Fibroblast of skin of back (primary cell): Measurements from ENCODE around the gene WDR45B. TPM values are rescaled to one million over a fixed set of nuclear protein-coding genes. Genes with fewer than 3 reads are reported as not detected.
A peak's percentile ranks its signal among the peaks of the same experiment; 100 is the strongest.

ENCODE experiments used
- DNase-seq: peaks from one replicate; pipeline ENCODE4 v3.0.0-alpha.2; 2013
- polyA plus RNA-seq, 2 experiments: library from polyadenylated mRNA; unstranded; fragments of 120-200 nt; gene quantifications; one replicate each; pipeline ENCODE4 v1.2.1, GENCODE V29; 2013; ENCODE audit not compliant: insufficient read length in 2 of 2

WDR45B gene
- polyA plus RNA-seq (2013, experiment 1 of 2; ENCODE audit: insufficient read length), result 107 TPM
- 83.6 TPM for polyA plus RNA-seq (2013, experiment 2 of 2; ENCODE audit: insufficient read length)

DNA sequence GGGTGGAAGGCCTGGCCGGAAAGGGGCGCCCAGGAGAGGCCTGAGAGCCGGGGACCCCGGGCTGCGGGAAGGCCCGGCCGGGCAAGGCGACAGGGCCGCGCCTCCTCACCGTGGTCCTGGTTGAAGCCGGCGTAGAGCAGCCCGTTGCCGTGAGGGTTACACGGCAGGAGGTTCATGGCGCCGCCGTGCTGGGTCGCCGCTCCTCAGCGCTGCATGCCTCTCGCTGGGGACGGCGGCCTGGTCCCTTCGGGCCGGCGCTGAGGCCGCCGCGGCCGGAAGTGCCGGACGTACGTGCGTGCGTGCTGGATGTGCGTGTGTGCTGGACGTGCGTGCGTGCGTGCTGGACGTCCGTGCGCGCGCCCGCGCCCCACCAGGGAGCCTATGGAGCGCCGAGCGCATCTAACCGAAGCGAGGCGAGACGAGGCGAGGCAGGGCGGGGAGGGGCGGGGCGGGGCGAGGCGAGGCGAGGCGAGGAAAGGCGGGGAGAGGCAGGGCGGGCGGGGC lies at the start of gene WDR45B:
TSS of gene WDR45B (minus strand) at position 280 of the 504 bp plus-strand sequence. CDS start at position 176, 104 bp downstream.
- DNase-seq, result peak; percentile 97

DNA sequence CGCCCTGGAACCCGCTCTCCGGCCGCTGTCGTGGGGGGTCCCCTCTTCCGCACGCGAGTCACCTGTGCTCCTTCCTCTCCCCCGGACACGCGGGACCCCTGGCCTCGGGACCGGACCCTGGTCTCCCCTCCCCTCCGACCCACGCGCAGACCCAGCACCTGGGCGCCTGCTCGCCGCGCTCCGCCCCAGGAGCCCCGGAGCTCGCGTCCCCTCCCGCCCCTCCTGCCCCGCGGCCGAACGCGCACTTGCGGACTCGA lies 49.5 kb upstream of the WDR45B start:
- DNase-seq, result no peak

DNA sequence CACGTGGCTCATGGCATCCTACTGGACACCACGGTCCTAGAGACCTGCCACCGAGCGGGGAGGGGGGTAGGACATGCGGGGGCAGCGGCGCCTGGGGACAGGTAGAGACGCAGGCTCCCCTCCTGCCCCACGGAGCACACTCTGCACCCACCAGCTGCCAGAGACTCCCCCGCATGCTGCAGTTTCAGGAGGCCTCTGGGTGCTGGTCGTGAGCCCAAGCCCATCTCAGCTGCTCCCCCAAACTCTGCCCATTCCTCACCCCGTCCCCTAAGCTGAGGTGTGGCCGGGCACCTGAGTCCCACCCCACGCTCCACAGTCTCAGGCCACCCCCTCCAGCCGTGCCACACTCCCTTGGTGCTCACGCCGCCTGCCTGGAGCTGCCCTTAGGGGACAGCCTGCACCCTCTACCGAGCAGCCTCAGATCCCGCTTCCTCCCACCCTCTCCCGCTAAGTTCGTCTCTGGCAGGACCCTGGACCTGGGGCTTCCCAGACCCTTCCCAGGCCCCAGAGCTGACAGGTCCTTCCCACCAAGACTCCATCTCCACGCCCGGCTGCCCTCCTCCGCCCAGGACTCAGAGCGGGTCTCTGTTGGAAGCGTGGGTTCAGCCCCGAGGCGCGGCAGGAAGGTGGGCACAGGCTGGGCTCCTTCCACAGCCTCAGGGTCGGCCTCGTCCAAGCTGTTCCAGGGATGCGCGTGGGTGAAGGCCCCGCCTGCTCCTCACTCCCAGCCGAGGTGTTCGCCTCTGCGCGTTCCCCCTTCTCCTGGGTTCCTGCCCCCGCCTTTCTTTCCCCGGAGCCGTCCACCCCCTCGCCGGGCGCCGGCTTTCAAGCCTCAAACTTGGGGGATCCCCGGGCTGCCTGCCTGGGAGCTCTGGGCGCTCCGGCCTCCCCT lies 48.9 kb upstream of the WDR45B start:
- no peak for DNase-seq

DNA sequence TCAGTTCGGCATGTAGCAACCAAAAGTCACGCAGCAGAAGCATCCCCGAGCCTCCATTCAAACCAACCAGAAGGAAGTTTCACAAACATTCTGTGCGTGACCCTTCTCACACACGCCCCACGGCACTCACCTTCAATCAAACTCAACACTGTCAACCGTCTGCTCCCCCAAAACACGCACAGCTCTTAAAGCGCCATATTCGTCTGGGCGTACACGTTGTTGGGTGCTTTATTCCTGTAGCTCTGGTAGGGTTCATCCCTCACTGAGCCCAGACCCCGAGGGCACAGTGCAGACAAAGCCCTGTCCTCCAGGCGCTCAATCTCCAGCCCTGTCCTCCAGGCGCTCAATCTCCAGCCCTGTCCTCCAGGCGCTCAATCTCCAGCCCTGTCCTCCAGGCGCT lies 48.0 kb upstream of the WDR45B start:
- no peak for DNase-seq

DNA sequence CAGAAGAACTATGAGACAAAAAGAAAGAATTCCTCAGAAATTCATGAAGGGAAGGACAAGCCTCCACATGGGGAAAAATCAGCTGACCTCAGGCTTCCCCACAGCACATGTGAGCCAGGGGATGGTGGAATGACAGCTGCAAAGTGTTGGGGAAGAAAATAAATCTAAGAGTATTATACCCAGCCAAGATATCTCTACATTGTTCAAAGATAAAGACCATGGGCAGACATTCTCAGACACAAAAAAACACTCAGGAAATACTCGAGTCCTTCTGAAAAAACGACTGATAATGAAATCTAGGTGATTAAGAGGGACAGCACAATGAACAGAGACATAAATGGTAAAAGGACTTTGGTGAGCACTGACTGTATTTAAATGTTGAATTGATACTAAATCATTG lies 46.4 kb upstream of the WDR45B start:
- no peak for DNase-seq

DNA sequence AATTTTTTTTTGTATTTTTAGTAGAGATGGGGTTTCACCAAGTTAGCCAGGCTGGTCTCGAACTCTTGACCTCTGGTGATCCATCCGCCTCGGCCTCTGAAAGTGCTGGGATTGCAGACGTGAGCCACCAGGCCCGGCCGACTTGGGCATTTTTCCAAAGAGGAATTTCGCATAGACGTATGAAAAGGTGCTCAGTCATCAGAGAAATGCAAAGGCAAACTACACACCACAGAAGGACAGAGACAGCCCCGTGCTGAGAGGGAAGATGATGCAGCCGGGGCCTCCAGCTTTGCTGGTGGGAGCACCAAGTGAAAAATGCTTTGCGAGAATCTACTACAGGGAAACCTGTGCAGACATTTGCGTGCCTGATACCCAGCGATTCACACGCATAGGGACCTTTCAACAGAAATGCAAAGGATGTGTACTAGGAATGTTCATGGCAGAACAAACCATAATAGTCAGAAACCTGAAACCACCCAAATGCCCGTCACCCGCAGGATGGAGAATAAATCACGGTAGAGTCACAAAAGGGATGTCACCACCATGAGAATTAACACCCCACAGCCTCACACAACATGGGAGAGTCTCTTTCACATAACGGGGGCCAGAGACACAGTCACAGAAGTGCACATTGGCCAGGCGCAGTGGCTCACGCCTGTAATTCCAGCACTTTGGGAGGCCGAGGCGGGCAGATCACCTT lies 45.1 kb upstream of the WDR45B start:
- no peak for DNase-seq

DNA sequence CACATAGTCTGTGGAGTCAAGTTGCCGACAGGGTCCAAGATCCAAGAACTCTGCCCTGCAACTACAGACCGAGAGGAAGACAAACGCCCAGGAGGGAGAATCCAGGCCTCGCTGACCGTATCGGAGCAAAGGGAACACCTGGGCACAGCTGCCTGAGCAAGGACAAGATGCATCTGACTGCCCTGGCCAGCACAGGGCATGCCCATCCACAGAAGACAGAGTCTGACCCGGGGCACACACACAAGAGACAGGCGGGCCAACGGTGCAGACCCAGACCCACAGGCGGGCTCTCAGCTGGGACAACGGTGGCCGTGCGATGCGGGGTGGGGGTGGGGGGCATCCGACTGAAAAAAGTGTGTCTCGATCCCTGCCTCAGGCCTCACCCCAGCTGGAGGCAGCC lies 44.0 kb upstream of the WDR45B start:
- no peak for DNase-seq

DNA sequence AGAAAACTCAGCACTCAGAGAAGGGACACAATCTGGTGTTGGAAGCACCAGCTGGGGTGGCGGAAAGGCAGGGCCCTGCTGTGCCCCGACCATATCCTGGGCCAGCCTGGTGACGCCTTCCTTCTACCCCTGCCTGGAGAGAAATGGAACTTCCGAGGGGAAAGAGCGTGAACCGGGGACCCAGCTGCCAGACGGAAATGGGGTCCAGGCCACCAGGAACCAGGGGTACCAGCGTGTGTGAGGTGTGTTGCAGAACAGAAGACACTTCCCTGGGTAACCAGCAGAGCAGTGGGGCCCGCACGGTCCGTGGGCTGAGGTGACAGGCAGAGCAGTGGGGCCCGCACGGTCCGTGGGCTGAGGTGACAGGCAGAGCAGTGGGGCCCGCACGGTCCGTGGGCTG lies 43.5 kb upstream of the WDR45B start:
- no peak for DNase-seq

DNA sequence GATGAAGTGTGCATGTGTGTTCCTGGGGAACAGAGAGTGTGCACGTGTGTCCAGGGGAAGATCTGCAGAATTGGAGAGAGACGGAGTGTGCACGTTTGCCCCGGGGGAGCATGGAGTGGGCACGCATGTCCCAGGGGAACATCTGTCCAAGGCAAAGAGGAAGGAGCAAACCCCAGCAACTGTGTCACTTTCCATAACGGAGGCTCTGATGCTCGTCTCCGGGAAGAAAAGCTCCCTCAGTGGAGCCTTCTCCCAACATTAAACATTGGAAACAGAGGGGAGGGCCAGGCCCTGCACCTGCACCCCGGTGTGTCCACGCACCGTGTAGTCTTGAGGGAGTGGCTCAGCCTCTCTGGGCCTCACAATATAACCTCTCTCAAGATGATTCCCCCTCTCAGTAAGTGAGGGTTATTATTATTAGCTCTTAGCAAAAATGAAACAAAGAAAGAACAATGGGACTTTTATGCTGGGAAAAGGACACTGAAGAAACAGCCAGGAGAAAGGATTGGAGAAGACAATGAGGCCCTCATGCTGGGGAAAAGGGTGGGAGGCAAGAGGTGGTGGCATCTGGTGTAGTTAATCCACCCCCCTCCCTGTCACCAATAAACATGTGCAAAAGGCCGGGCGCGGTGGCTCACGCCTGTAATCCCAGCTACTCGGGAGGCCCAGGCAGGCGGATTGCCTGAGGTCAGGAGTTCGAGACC lies 42.7 kb upstream of the WDR45B start:
- DNase-seq, result no peak

DNA sequence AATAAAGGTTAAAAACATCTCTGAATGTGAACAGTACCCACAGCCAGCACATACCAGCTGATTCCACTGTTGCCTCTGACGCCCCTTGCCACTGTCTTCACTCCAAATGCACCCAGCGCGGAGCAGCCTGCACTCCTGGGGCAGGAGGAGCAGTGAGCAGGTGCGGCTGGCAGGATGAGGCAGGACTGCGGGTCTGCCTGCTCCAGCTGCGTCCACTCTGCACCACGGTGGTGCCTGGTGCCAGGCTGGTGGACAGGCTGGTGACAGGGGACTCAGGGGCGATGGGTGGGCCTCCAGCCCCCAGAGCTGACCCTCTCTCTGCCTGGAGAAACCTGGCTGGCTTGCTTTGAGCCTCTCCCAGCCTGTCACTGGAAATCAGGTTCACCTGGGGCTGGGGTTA lies 40.8 kb upstream of the WDR45B start:
- DNase-seq, result no peak

DNA sequence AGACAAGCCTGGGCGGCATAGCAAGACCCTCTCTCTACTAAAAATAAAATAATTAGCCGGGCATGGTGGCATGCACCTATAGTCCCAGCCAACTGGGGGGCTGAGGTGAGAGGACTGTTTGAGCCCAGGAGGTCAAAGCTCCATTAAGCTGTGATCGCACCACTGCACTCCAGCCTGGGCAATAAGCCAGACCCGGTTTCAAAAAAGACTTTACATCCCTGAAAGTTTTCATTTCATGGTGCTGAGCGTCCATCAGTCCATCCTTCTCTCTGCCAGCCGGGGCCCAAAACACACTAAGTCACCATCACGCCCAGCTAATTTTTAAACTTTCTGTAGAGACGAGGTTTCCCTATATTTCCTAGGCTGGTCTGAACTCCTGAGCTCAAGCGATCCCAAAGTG lies 39.6 kb upstream of the WDR45B start:
- DNase-seq, result no peak

DNA sequence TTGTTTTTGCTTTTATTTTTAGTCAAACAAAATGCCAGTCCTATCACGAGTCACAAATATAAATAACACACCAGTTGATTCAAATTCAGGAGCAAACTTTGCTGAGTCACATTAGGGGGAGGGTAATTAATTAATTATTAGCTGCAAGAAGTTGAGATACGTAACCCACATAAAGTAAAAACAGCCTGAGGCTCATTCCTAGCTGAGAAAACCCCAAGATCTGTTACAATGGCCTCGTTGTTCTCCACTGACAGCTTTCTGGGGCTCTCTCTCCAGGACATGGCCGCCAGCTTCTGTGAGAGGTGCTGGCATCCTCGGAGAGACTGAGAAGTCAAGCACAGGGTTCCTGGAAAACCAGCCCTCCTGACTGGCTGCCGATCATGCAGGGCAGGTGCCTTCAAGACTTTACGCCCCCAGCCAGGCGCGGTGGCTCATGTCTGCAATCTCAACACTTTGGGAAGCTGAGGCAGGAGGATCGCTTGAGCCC lies 39.2 kb upstream of the WDR45B start:
- no peak for DNase-seq

DNA sequence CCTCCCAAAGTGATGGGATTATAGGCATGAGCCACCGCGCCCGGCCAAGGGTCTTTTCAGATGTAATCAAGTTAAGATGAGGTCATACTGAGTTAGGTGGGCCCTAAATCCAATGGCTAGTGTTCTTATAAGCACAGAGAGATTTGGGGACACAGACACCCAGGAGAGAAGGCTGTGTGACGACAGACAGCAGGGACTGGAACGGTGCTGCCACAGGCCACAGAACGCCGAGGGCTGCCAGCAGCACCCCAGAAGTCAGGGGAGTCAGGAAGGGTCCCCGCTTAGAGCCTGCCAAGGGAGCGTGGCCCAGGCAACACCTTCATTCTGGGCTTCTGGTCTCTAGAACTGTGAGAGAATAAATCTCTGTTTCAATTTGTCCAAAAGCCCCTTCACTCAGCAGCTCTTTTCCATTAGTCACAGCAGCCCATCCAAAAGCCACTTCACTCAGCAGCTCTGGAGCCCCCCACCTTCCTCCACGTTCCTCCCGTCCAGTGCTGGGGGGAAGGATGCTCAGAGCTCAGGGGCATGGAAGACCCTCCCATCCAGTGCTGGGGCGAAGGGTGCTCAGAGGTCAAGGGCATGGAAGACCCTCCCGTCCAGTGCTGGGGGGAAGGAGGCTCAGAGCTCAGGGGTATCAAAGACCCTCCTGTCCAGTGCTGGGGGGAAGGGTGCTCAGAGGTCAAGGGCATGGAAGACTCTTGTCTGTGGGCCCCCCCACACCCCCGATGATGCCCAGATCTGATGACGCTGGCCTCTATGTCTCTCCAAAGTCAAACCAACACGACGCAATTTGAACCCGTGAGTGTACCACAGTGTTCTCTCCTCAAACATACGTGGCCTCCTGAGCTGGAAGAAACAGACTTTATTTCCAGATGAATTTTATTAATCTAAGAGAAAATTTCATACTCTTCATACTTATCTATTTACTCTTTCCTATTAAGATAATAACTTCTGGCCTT lies 38.4 kb upstream of the WDR45B start:
- no peak for DNase-seq

DNA sequence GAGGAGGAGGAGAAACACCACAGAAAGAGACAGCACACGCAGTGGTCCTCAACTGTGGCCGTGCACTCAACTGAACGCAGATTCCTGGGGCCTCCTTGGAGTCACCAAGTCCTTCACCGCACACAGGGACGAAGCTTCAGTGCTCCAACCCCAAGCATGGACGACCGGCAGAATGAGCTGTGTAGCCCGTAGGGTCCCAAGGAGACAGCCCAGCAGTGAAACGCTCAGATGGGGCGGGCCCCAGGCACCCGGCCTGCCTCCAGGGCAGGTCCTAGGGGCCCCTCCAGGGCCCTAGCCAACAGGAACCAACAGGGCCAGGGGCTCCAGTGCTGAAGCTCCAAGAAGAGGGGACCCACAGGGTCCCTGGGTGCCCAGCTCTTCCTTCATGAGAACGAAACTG lies 37.0 kb upstream of the WDR45B start:
- no peak for DNase-seq

DNA sequence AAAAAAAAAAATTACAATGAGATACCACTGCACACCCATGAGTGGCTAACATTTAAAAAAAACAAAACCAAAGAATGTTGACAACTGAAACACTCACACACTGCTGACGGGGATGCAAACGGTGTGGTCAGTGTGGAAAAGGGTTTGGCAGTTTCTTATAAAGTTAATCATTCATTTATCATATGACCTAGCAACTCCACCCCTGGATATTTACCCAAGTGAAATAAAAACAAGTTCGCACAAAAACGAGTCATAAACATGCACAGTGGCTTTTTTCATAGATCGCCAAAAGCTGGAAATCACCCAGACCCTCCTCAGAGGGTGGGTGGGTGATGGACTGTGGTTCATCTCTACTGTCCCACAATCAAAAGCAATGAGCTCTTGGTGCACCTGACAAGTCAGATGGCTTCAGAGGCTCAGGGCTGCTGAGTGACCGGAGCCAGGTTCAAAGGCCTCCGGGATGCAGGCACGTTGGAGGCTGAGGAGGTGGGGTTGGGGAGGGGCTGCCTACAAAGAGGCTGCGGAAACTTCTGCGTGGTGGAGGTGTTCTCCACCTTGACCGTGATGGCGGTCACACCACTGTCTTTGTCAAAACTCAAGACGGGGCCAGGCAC lies 36.1 kb upstream of the WDR45B start:
- DNase-seq, result no peak

DNA sequence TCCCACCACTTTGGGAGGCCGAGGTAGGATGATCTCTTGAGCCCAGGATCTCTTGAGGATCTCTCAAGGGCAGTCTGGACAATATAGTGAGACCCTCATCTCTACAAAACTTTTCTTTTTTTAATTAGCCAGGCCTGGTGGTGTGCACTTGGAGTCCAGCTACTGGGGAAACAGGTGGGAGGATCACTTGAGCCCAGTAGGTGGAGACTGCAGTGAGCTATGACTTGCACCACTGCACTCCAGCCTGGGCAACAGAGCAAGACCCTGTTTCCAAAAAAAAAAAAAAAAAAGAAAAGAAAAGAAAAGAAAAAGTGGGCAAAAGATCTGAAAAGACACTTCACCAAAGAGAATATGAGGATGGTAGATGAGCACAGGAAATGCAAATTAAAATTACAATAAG lies 35.3 kb upstream of the WDR45B start:
- DNase-seq, result no peak

DNA sequence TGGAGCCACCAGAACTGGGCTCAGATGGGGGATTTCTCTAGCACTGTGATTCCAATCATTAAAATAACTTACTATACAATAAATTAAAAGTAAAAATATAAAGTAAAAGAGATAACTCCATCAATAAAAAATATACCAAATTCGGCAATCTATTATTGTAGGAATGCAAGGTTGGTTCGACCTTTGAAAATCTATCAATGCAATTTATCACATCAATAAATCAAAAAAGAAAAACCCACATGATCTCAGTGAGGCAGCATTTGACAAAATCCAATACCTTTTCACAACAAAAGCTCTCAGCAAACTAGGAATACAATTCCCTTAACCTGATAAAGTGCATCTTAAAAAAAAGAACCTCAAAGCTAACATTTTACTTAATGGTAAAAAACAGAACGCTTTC lies 33.3 kb upstream of the WDR45B start:
- no peak for DNase-seq

DNA sequence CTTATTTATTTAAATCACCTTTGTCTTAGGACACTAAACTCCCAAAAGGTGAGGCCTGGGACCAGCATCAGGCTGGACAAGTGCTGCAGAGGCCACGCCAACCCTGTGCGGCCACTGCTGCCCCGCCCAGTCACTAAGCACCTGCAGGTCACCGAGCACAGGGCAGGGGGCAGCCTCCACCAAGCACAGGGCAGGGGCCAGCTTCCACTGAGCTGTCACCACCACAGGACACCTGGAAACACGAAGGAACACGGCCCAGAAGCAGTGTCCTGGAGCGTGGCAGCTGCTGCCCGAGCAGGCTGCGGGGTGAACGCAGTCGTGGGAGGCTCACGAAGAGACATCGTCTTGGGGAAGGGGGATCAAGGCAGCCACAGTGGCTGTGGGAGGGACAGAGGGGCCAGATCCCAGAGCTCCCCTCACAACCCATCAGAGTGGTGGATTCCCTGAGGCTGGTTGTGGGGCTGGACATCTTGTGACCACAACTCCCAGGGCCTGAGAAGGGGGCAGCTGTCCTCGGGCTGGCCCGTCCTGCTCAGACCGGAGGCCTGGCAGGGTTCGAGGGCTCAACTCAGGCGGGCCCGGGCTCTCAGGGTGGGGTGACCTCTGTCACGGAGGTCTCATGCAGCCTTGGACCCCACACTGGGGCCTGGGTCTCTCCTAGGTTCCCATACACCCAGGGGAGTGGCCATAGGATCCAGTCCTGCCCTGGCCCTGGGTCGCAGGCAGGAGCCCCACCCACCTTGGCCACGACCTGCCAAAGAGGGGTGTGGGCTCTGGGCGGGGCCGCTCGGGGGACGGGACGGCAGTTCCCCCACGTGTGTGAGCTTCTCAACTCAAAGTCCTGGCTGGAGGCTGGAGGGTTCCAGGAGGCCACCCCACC lies 31.6 kb upstream of the WDR45B start:
- no peak for DNase-seq

DNA sequence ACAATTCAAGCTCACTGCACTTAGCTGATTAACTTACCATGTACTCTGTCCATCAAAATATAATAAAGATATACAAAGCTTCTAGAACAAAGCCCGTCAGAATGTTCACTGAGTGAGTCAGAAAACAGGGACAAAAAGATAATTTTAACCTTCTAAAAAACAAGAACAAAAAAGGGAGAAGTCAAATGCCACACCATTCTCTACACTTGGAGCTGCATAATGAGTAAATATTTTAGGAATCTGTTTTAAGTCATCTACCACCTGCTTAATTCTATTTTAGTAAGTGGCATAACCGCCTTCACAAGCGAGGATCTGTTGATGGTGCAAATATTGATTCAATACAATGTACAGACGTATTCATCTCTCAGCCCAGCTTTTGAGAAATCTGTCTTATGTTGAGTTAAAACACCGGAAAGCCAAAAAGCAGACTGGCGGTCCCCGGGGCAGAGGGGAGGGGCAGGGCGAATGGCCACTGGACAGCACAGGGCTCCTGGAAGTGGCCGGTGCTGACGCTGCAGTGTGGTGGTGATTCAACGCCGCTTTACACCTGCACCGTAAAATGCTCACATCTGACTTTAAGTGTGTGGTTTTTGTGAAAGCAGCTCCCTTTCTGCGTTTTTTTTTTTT lies 30.1 kb upstream of the WDR45B start:
- no peak for DNase-seq

DNA sequence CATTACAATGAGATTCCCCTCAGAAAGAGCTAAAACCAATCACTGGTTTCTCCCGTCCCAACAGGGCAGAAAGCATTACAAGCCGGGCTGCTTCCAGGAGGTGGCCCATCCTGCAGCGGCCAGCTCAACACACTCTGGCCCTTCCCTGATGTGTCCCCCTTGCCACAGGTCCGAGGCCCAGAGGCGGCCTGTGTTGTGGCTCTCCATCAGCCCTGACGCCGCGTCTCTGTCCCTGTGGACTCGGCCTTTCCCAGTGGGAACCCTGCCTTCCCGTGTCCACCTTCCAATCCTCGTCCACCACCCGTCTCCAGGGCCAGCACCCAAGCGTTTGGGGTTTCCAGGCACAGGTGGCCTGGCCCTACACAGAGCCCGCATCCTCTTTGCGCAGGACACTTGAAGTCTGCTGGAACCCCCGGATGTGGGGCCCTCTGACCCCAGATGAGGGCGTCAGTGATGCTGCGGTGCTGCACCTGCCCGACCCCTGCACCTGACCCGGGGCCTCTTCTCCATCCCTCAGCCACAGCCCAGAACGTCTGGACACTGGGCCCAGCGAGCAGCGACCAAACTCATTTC lies 29.2 kb upstream of the WDR45B start:
- DNase-seq, result no peak
